Astrocyte (in vitro differentiated cells and primary cell): ENCODE measurements around the gene VBP1. TPM values are rescaled to one million over a fixed set of nuclear protein-coding genes. Genes with fewer than 3 reads are reported as not detected.

Experiments
- DNase-seq: peaks from one replicate; pipeline ENCODE4 v3.0.0-alpha.2; 2010; ENCODE audit warnings: low read depth
- FAIRE-seq: peaks from 2 replicates; lab custom pipeline; 2011; peaks lifted over from hg19 to GRCh38; lab: Jason Lieb, UNC
- H2AFZ ChIP-seq: 2 replicates; pipeline ENCODE4 v1.6.0; 2012; ENCODE audit warnings: low read depth, low read length, inconsistent platforms
- H3K27ac ChIP-seq: 2 replicates; pipeline ENCODE4 v1.5.1; 2011; ENCODE audit warnings: low read depth, low read length, inconsistent platforms
- H3K27me3 ChIP-seq: 2 replicates; pipeline ENCODE4 v1.6.0; 2011; ENCODE audit warnings: low read length, inconsistent platforms; ENCODE audit not compliant: insufficient read depth
- H3K36me3 ChIP-seq: 2 replicates; pipeline ENCODE4 v1.5.1; 2011; ENCODE audit warnings: low read length, inconsistent platforms; ENCODE audit not compliant: insufficient read depth
- H3K4me1 ChIP-seq: 2 replicates; pipeline ENCODE4 v1.5.1; 2011; ENCODE audit warnings: low read length, inconsistent platforms; ENCODE audit not compliant: insufficient read depth
- H3K4me2 ChIP-seq: 2 replicates; pipeline ENCODE4 v1.6.0; 2012; ENCODE audit warnings: low read length, inconsistent platforms
- H3K4me3 ChIP-seq: 2 replicates; pipeline ENCODE4 v1.5.1; 2011; ENCODE audit warnings: low read depth, mild to moderate bottlenecking, low read length, inconsistent platforms; ENCODE audit not compliant: insufficient read depth
- H3K79me2 ChIP-seq: 2 replicates; pipeline ENCODE4 v1.6.0; 2012; ENCODE audit warnings: mild to moderate bottlenecking, low read length, inconsistent platforms; ENCODE audit not compliant: insufficient read depth
- H3K9ac ChIP-seq: 2 replicates; pipeline ENCODE4 v1.6.0; 2012; ENCODE audit warnings: mild to moderate bottlenecking, low read length, inconsistent platforms
- H3K9me3 ChIP-seq: 2 replicates; pipeline ENCODE4 v1.5.1; 2012; ENCODE audit warnings: low read depth, mild to moderate bottlenecking, low read length, inconsistent platforms; ENCODE audit not compliant: insufficient read depth
- H4K20me1 ChIP-seq: 2 replicates; pipeline ENCODE4 v1.6.0; 2012; ENCODE audit warnings: low read length, inconsistent platforms; ENCODE audit not compliant: insufficient read depth
- H3K27ac Mint-ChIP-seq: one replicate; pipeline ENCODE4 v1.8.0; 2021; ENCODE audit warnings: mild to moderate bottlenecking, mixed read lengths; ENCODE audit not compliant: unreplicated experiment
- H3K27me3 Mint-ChIP-seq: one replicate; pipeline ENCODE4 v1.8.0; 2021; ENCODE audit warnings: low read depth, mixed read lengths; ENCODE audit not compliant: unreplicated experiment
- H3K36me3 Mint-ChIP-seq: one replicate; pipeline ENCODE4 v1.8.0; 2021; ENCODE audit warnings: low read depth, mixed read lengths; ENCODE audit not compliant: unreplicated experiment
- H3K4me1 Mint-ChIP-seq: one replicate; pipeline ENCODE4 v1.8.0; 2021; ENCODE audit warnings: low read depth, mixed read lengths; ENCODE audit not compliant: unreplicated experiment
- H3K4me3 Mint-ChIP-seq: one replicate; pipeline ENCODE4 v1.8.0; 2021; ENCODE audit warnings: mild to moderate bottlenecking, moderate library complexity, mixed read lengths; ENCODE audit not compliant: unreplicated experiment
- H3K9me3 Mint-ChIP-seq: one replicate; pipeline ENCODE4 v1.8.0; 2021; ENCODE audit warnings: mild to moderate bottlenecking, mixed read lengths; ENCODE audit not compliant: unreplicated experiment
- EZH2 ChIP-seq: IDR thresholded peaks from 2 replicates; pipeline ENCODE4 v1.6.1; 2012; ENCODE audit warnings: mild to moderate bottlenecking, low read length, inconsistent platforms; ENCODE audit not compliant: insufficient read depth
- total RNA-seq: library from RNA; stranded (reverse); gene quantifications from 2 replicates; pipeline ENCODE4 v1.2.1, GENCODE V29; 2021
- TF ChIP-seq, protein P1 (sequence below): IDR thresholded peaks from 2 replicates; pipeline ENCODE4 v1.5.1; 2011; ENCODE audit warnings: low read depth, mild to moderate bottlenecking, inconsistent platforms, low read length, moderate library complexity; ENCODE audit not compliant: insufficient read depth

Gene VBP1
- total RNA-seq, 1 donor from 2014 or later, result 52.3 TPM

GRCh38 chrX:155262970-155263754, 46.9 kb downstream of the VBP1 start:
- Mint-ChIP-seq H3K4me1 (no peaks in the 10 kb centered on the region), H3K27ac (no peak overlapping the region), H3K4me3 (peak overlapping the region; percentile 82), H3K9me3 (no peaks in the 10 kb centered on the region), H3K36me3 (no peaks in the 10 kb centered on the region), H3K27me3 (no peaks in the 10 kb centered on the region)
- Histone ChIP-seq H3K9me3 (no peaks in the 10 kb centered on the region), H3K9ac (no peak overlapping the region), H3K4me3 (no peak overlapping the region), H3K4me2 (no peak overlapping the region), H3K27ac (no peak overlapping the region), H3K79me2 (no peaks in the 10 kb centered on the region), H3K27me3 (no peaks in the 10 kb centered on the region), H3K36me3 (no peaks in the 10 kb centered on the region), H3K4me1 (no peaks in the 10 kb centered on the region), H4K20me1 (no peaks in the 10 kb centered on the region), H2AFZ (no peak overlapping the region)
- peak; percentile 58 for FAIRE-seq
- DNase-seq, result no peak
- TF ChIP-seq, protein P1, sequence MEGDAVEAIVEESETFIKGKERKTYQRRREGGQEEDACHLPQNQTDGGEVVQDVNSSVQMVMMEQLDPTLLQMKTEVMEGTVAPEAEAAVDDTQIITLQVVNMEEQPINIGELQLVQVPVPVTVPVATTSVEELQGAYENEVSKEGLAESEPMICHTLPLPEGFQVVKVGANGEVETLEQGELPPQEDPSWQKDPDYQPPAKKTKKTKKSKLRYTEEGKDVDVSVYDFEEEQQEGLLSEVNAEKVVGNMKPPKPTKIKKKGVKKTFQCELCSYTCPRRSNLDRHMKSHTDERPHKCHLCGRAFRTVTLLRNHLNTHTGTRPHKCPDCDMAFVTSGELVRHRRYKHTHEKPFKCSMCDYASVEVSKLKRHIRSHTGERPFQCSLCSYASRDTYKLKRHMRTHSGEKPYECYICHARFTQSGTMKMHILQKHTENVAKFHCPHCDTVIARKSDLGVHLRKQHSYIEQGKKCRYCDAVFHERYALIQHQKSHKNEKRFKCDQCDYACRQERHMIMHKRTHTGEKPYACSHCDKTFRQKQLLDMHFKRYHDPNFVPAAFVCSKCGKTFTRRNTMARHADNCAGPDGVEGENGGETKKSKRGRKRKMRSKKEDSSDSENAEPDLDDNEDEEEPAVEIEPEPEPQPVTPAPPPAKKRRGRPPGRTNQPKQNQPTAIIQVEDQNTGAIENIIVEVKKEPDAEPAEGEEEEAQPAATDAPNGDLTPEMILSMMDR, result no peak
- no peak for TF ChIP-seq EZH2

DNA sequence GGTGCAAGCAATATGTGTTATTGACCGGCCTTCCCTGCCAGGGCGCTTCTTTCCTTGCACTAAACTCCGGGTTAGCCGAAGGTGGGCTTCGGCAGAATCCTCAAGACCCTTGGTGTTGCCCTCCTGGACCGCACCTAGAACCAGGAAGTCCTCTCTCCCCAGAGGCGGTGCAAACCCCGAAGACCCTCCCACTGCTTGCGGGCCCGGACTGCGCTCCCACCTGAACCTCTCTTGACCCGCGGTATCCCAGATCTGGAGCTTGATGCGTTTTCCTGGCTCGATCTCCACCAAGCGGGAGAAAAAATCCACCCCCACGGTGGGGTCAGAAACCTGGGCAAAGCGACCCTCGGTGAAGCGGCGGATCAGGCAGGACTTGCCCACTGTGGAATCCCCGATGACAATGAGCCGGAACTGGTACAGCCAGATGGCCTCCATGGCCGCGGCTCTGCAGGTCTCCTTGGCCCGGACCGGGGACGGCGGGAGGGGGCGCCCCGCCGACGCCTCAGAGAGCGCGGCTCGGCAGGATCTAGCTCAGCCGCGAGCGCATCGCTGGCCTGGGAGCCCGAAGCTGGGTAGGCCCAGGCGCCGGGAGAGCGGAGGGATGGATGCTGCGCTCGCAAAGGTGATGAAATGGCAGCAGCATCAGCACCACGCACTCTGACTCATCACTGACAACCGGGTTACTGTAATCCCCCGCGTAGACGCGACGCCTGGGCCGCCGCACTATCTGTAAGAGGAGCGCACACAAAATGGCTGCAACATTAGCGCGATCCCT, 47.8 kb downstream of the VBP1 start, which contains the start of gene RAB39B:
Gene RAB39B (minus strand): TSS at position 638 of the 775 bp plus-strand sequence. CDS start 203 bp downstream, at position 435.
- Mint-ChIP-seq H3K27me3 (no peaks in the 10 kb centered on the region), H3K4me3 (peak within 1 kb of the TSS; percentile 82), H3K27ac (no peak within 1 kb of the TSS), H3K4me1 (no peaks in the 10 kb centered on the region), H3K36me3 (no peaks in the 10 kb centered on the region), H3K9me3 (no peaks in the 10 kb centered on the region)
- Histone ChIP-seq H3K36me3 (no peaks in the 10 kb centered on the region), H3K4me2 (peak within 1 kb of the TSS; percentile 48), H3K79me2 (no peaks in the 10 kb centered on the region), H2AFZ (peak within 1 kb of the TSS; percentile 60), H3K9me3 (no peaks in the 10 kb centered on the region), H3K4me3 (no peak within 1 kb of the TSS), H3K9ac (no peak within 1 kb of the TSS), H3K27ac (no peak within 1 kb of the TSS), H3K27me3 (no peaks in the 10 kb centered on the region), H4K20me1 (no peaks in the 10 kb centered on the region), H3K4me1 (no peaks in the 10 kb centered on the region)
- TF ChIP-seq EZH2, result no peak
- TF ChIP-seq, protein P1, result no peak
- peak; percentile 9 for FAIRE-seq
- peak; percentile 38 for DNase-seq
